ENCODE results near the gene SLC24A3. TPM values are rescaled to one million over a fixed set of nuclear protein-coding genes. Genes with fewer than 3 reads are reported as not detected.

Gene SLC24A3
- total RNA-seq, 1 donor from 2014 or later: 0.79 TPM

DNA sequence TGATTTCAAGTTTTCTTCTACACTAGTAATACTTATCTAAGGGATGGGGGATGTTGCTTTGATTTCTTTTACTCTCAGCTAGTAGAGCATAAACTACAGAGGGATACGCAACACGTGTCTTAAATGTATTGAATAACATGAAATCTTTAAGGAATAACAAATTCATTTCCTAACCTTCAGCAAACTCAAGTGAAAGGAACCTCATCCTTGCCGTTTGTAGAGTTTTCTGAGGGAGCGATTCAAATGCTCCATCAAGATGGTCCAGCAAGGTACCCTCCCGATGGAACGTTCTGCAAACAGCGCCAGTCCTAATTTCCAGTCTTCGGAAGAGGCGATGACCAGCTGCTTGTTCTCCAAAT is 450.2 kb downstream of the SLC24A3 start:
- Histone ChIP-seq H2AFZ (ENCODE audit: low read depth, low read length) (no peak overlapping the region), H3K9me3 (ENCODE audit: insufficient read depth, low read depth, low read length) (no peaks in the 10 kb centered on the region), H3K27me3 (ENCODE audit: insufficient read depth, low read length) (peaks cover 11% of the 10 kb centered on the region), H3K79me2 (ENCODE audit: insufficient read depth, low read length) (no peaks in the 10 kb centered on the region), H3K4me3 (ENCODE audit: insufficient read depth, low read depth, low read length) (no peak overlapping the region), H3K4me2 (ENCODE audit: low read length) (no peak overlapping the region), H3K36me3 (ENCODE audit: insufficient read depth, low read length) (no peaks in the 10 kb centered on the region), H4K20me1 (ENCODE audit: insufficient read depth, low read length) (no peaks in the 10 kb centered on the region), H3K27ac (ENCODE audit: low read depth, low read length) (no peak overlapping the region), H3K4me1 (ENCODE audit: insufficient read depth, low read length) (peaks cover 11% of the 10 kb centered on the region), H3K9ac (ENCODE audit: low read length) (no peak overlapping the region)
- no peak for DNase-seq (ENCODE audit: low read depth)
- no peak for TF ChIP-seq EZH2 (IDR thresholded peaks at IDR 0.05; ENCODE audit: insufficient read depth, low read length)
- TF ChIP-seq, protein P1, sequence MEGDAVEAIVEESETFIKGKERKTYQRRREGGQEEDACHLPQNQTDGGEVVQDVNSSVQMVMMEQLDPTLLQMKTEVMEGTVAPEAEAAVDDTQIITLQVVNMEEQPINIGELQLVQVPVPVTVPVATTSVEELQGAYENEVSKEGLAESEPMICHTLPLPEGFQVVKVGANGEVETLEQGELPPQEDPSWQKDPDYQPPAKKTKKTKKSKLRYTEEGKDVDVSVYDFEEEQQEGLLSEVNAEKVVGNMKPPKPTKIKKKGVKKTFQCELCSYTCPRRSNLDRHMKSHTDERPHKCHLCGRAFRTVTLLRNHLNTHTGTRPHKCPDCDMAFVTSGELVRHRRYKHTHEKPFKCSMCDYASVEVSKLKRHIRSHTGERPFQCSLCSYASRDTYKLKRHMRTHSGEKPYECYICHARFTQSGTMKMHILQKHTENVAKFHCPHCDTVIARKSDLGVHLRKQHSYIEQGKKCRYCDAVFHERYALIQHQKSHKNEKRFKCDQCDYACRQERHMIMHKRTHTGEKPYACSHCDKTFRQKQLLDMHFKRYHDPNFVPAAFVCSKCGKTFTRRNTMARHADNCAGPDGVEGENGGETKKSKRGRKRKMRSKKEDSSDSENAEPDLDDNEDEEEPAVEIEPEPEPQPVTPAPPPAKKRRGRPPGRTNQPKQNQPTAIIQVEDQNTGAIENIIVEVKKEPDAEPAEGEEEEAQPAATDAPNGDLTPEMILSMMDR (IDR thresholded peaks at IDR 0.05; ENCODE audit: insufficient read depth, low read depth, low read length): no peak
- H3K4me3 Mint-ChIP-seq (ENCODE audit: unreplicated experiment): no peak overlapping the region
- no peak overlapping the region for H3K27ac Mint-ChIP-seq (ENCODE audit: unreplicated experiment)
- no peaks in the 10 kb centered on the region for H3K36me3 Mint-ChIP-seq (ENCODE audit: low read depth, unreplicated experiment)
- H3K4me1 Mint-ChIP-seq (ENCODE audit: low read depth, unreplicated experiment): peaks cover 5% of the 10 kb centered on the region
- peaks cover 46% of the 10 kb centered on the region for H3K27me3 Mint-ChIP-seq (ENCODE audit: low read depth, unreplicated experiment)
- H3K9me3 Mint-ChIP-seq (ENCODE audit: unreplicated experiment): no peaks in the 10 kb centered on the region
- FAIRE-seq: no peak

DNA sequence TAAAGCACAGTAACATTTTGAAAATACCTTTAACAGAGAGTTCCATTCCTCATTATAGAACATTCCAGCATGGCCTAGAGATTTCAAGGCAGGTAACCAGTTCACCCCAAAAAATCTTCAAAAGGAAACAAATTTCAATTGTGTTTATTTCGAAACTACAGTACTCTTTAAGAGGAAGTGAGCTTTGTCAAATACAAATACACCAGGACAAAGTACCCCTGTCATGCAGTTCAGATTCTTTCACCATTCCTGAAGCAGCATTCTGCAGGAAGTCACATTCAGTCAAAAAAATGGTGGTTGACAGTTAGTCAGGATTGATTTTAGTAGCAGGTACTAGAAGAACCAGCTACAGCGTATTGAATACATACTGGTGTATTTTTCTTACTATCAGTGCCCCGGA is 456.0 kb downstream of the SLC24A3 start:
- Histone ChIP-seq H3K36me3 (ENCODE audit: insufficient read depth, low read length) (no peaks in the 10 kb centered on the region), H3K4me1 (ENCODE audit: insufficient read depth, low read length) (no peaks in the 10 kb centered on the region), H3K79me2 (ENCODE audit: insufficient read depth, low read length) (no peaks in the 10 kb centered on the region), H2AFZ (ENCODE audit: low read depth, low read length) (no peak overlapping the region), H3K9ac (ENCODE audit: low read length) (no peak overlapping the region), H4K20me1 (ENCODE audit: insufficient read depth, low read length) (no peaks in the 10 kb centered on the region), H3K27ac (ENCODE audit: low read depth, low read length) (no peak overlapping the region), H3K4me3 (ENCODE audit: insufficient read depth, low read depth, low read length) (no peak overlapping the region), H3K27me3 (ENCODE audit: insufficient read depth, low read length) (peaks cover 5% of the 10 kb centered on the region), H3K4me2 (ENCODE audit: low read length) (no peak overlapping the region), H3K9me3 (ENCODE audit: insufficient read depth, low read depth, low read length) (no peaks in the 10 kb centered on the region)
- Mint-ChIP-seq H3K9me3 (ENCODE audit: unreplicated experiment) (peaks cover 3% of the 10 kb centered on the region), H3K4me1 (ENCODE audit: low read depth, unreplicated experiment) (no peaks in the 10 kb centered on the region), H3K4me3 (ENCODE audit: unreplicated experiment) (no peak overlapping the region), H3K27me3 (ENCODE audit: low read depth, unreplicated experiment) (peaks cover 49% of the 10 kb centered on the region), H3K27ac (ENCODE audit: unreplicated experiment) (no peak overlapping the region), H3K36me3 (ENCODE audit: low read depth, unreplicated experiment) (no peaks in the 10 kb centered on the region)
- TF ChIP-seq, protein P1 (IDR thresholded peaks at IDR 0.05; ENCODE audit: insufficient read depth, low read depth, low read length): no peak
- TF ChIP-seq EZH2 (IDR thresholded peaks at IDR 0.05; ENCODE audit: insufficient read depth, low read length): no peak
- DNase-seq (ENCODE audit: low read depth): no peak
- FAIRE-seq: no peak

DNA sequence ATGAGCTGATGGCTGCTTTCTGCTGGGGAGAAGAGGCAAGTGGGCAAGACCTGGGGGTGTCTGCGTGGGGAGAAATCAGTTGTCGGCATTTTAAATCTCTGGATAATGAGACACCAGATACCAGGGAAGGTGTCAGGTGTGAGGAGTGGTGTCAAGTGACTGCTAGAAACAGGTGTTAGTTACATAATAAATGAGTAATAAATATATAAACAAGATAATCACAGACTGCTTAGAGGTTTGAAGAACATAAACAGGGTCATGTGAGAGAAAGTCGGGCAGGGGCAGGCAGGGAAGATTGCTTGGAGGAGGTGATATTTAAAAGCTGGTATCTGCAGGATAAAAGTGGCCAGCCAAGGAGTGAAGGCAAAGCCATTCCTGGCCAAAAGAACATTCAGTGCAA is 458.4 kb downstream of the SLC24A3 start:
- H3K9me3 Mint-ChIP-seq (ENCODE audit: unreplicated experiment): peaks cover 3% of the 10 kb centered on the region
- DNase-seq (ENCODE audit: low read depth): no peak
- FAIRE-seq: no peak
- Histone ChIP-seq H3K27ac (ENCODE audit: low read depth, low read length) (no peak overlapping the region), H3K36me3 (ENCODE audit: insufficient read depth, low read length) (no peaks in the 10 kb centered on the region), H3K9ac (ENCODE audit: low read length) (no peak overlapping the region), H3K79me2 (ENCODE audit: insufficient read depth, low read length) (no peaks in the 10 kb centered on the region), H3K9me3 (ENCODE audit: insufficient read depth, low read depth, low read length) (no peaks in the 10 kb centered on the region), H3K4me2 (ENCODE audit: low read length) (no peak overlapping the region), H3K4me1 (ENCODE audit: insufficient read depth, low read length) (no peaks in the 10 kb centered on the region), H3K4me3 (ENCODE audit: insufficient read depth, low read depth, low read length) (no peak overlapping the region), H3K27me3 (ENCODE audit: insufficient read depth, low read length) (peaks cover 2% of the 10 kb centered on the region), H4K20me1 (ENCODE audit: insufficient read depth, low read length) (no peaks in the 10 kb centered on the region), H2AFZ (ENCODE audit: low read depth, low read length) (no peak overlapping the region)
- H3K27ac Mint-ChIP-seq (ENCODE audit: unreplicated experiment): no peak overlapping the region
- H3K36me3 Mint-ChIP-seq (ENCODE audit: low read depth, unreplicated experiment): no peaks in the 10 kb centered on the region
- no peak overlapping the region for H3K4me3 Mint-ChIP-seq (ENCODE audit: unreplicated experiment)
- peaks cover 36% of the 10 kb centered on the region for H3K27me3 Mint-ChIP-seq (ENCODE audit: low read depth, unreplicated experiment)
- no peak for TF ChIP-seq EZH2 (IDR thresholded peaks at IDR 0.05; ENCODE audit: insufficient read depth, low read length)
- TF ChIP-seq, protein P1 (IDR thresholded peaks at IDR 0.05; ENCODE audit: insufficient read depth, low read depth, low read length): no peak
- H3K4me1 Mint-ChIP-seq (ENCODE audit: low read depth, unreplicated experiment): no peaks in the 10 kb centered on the region

Data from astrocyte (in vitro differentiated cells and primary cell).